Gastroesophageal sphincter (tissue), 3 donors: ENCODE results near the gene METTL4.

Source experiments
- CTCF ChIP-seq, 4 experiments: fragments of 200-600 bp in 2 of 4; fragments of 450-650 bp in 2 of 4; sonication (generic) in 1 of 4; IDR thresholded peaks; one replicate each; pipeline ENCODE4 v1.5.1; 2017 to 2019; ENCODE audit warnings: antibody characterized with exemption in 4 of 4, mild to moderate bottlenecking in 2 of 4, moderate library complexity in 2 of 4
- EP300 ChIP-seq: sonication (generic); formaldehyde crosslinking; IDR thresholded peaks from one replicate; pipeline ENCODE4 v1.6.1; 2017; ENCODE audit warnings: antibody characterized with exemption, mild to moderate bottlenecking
- POLR2A ChIP-seq, 2 donors: fragments of 450-650 bp; IDR thresholded peaks; one replicate each; pipeline ENCODE4 v1.6.1; 2017; ENCODE audit warnings: antibody characterized with exemption in 2 of 2, mild to moderate bottlenecking in 2 of 2, moderate library complexity in 1 of 2
- POLR2AphosphoS5 ChIP-seq: sonication (generic); formaldehyde crosslinking; IDR thresholded peaks from one replicate; pipeline ENCODE4 v1.6.1; 2017; ENCODE audit warnings: antibody characterized with exemption

- TF ChIP-seq CTCF (IDR thresholded peaks at IDR 0.05) (peak in 1 of 4 experiments; percentile 26), POLR2AphosphoS5 (no peak), POLR2A (IDR thresholded peaks at IDR 0.05) (no peak), EP300 (no peak)
These were observed 519 bp downstream of the METTL4 start for GRCh38 chr18:2570772-2571199.
